ENCODE data around the gene SPOCK2.
A peak's percentile ranks its signal among the peaks of the same experiment; 100 is the strongest.

Gene SPOCK2

GRCh38 chr10:72086466-72087391 lies 1.6 kb downstream of the SPOCK2 start:
- DNase-seq = peak; percentile 45

GRCh38 chr10:72085864-72086465 lies 2.4 kb downstream of the SPOCK2 start:
- no peak for DNase-seq

- no peak for DNase-seq
Observed at GRCh38 chr10:72085166-72085565, 3.2 kb downstream of the SPOCK2 start.

- peak; percentile 43 for DNase-seq
Observed at GRCh38 chr10:72083790-72084459, 4.4 kb downstream of the SPOCK2 start.

GRCh38 chr10:72082856-72083789 lies 5.2 kb downstream of the SPOCK2 start:
- DNase-seq = no peak

- DNase-seq = no peak
Observed at GRCh38 chr10:72081772-72082590, 6.4 kb downstream of the SPOCK2 start.

GRCh38 chr10:72081210-72081609 lies 7.1 kb downstream of the SPOCK2 start:
- no peak for DNase-seq

- no peak for DNase-seq
Observed at GRCh38 chr10:72080042-72080975, 8.0 kb downstream of the SPOCK2 start.

GRCh38 chr10:72079356-72079755 lies 9.0 kb downstream of the SPOCK2 start:
- DNase-seq = peak; percentile 42

- DNase-seq = no peak
Observed at GRCh38 chr10:72077275-72077990, 10.9 kb downstream of the SPOCK2 start.

GRCh38 chr10:72076756-72077155 lies 11.6 kb downstream of the SPOCK2 start:
- no peak for DNase-seq

GRCh38 chr10:72075376-72076115 lies 12.8 kb downstream of the SPOCK2 start:
- no peak for DNase-seq

- DNase-seq = no peak
Observed at GRCh38 chr10:72074574-72075375, 13.6 kb downstream of the SPOCK2 start.

- DNase-seq = no peak
Observed at GRCh38 chr10:72073708-72074573, 14.4 kb downstream of the SPOCK2 start.

GRCh38 chr10:72072639-72073038 lies 15.7 kb downstream of the SPOCK2 start:
- DNase-seq = no peak

GRCh38 chr10:72072046-72072445 lies 16.3 kb downstream of the SPOCK2 start:
- no peak for DNase-seq

Measured in activated CD4-positive, alpha-beta T cell treated with anti-CD3 and anti-CD28 coated beads for 1 hour (primary cell).